CD14-positive monocyte (primary cell): ENCODE results near the gene ILDR1. TPM values are rescaled to one million over a fixed set of nuclear protein-coding genes. Genes with fewer than 3 reads are reported as not detected.

ENCODE experiments used
- DNase-seq, 3 donors: peaks; one replicate each; pipeline ENCODE4 v3.0.0-alpha.2; 2011 to 2022
- H2AFZ ChIP-seq: 2 replicates; pipeline ENCODE4 v1.6.0; 2012; ENCODE audit warnings: mild to moderate bottlenecking, low read depth, low read length, inconsistent platforms; ENCODE audit not compliant: insufficient read depth, poor library complexity, severe bottlenecking
- H3K27ac ChIP-seq, 2 donors: 1 replicate in 1 of 2; 2 replicates in 1 of 2; pipeline ENCODE4 v1.5.1; 2012 to 2013; ENCODE audit warnings: low read length in 2 of 2, control low read depth in 1 of 2, inconsistent platforms in 1 of 2, low read depth in 1 of 2, mild to moderate bottlenecking in 1 of 2
- H3K27me3 ChIP-seq, 2 donors: one replicate each; pipeline versions ENCODE4 v1.6.0 to v1.6.1; 2011 to 2013; ENCODE audit warnings: low read length in 2 of 2; ENCODE audit not compliant: control insufficient read depth in 2 of 2, insufficient read depth in 2 of 2
- H3K36me3 ChIP-seq, 2 donors: replicated peaks in 1 of 2; 1 replicate in 1 of 2; 2 replicates in 1 of 2; pipeline versions ENCODE4 v1.5.1 to v1.6.1; 2012 to 2013; ENCODE audit warnings: low read length in 2 of 2, control low read depth in 1 of 2, inconsistent platforms in 1 of 2, mild to moderate bottlenecking in 1 of 2; ENCODE audit not compliant: insufficient read depth in 2 of 2, control insufficient read depth in 1 of 2
- H3K4me1 ChIP-seq, 2 donors: 1 replicate in 1 of 2; 2 replicates in 1 of 2; pipeline versions ENCODE4 v1.5.1 to v1.6.1; 2012 to 2013; ENCODE audit warnings: low read length in 2 of 2, control low read depth in 1 of 2, inconsistent platforms in 1 of 2, mild to moderate bottlenecking in 1 of 2, moderate library complexity in 1 of 2; ENCODE audit not compliant: insufficient read depth in 2 of 2, control insufficient read depth in 1 of 2
- H3K4me2 ChIP-seq: replicated peaks from 2 replicates; pipeline ENCODE3; 2012; ENCODE audit warnings: low read length, moderate library complexity, mild to moderate bottlenecking; ENCODE audit not compliant: poor library complexity, severe bottlenecking; ENCODE audit errors: extremely low read depth
- H3K4me3 ChIP-seq, 3 experiments: fragments of 200-600 bp in 1 of 3; sonication (generic) in 1 of 3; replicated peaks in 1 of 3; 1 replicate in 2 of 3; 2 replicates in 1 of 3; pipeline ENCODE4 v1.5.1; 2011 to 2013; ENCODE audit warnings: low read length in 3 of 3, mild to moderate bottlenecking in 3 of 3, control low read depth in 2 of 3, low read depth in 2 of 3, inconsistent platforms in 1 of 3, moderate library complexity in 1 of 3
- H3K79me2 ChIP-seq: 2 replicates; pipeline ENCODE4 v1.6.0; 2012; ENCODE audit warnings: mild to moderate bottlenecking, control low read depth, inconsistent platforms, low read length, moderate library complexity; ENCODE audit not compliant: insufficient read depth
- H3K9ac ChIP-seq: 2 replicates; pipeline ENCODE4 v1.6.0; 2017; ENCODE audit warnings: low read length, mild to moderate bottlenecking; ENCODE audit not compliant: insufficient read depth, poor library complexity, severe bottlenecking
- H3K9me3 ChIP-seq, 2 donors: replicated peaks in 1 of 2; 1 replicate in 1 of 2; 2 replicates in 1 of 2; pipeline versions ENCODE4 v1.5.1 to v1.6.1; 2012 to 2013; ENCODE audit warnings: low read length in 2 of 2, control low read depth in 1 of 2; ENCODE audit not compliant: control insufficient read depth in 1 of 2, insufficient read depth in 1 of 2
- H4K20me1 ChIP-seq: 2 replicates; pipeline ENCODE4 v1.6.0; 2012; ENCODE audit warnings: mild to moderate bottlenecking, low read length, control low read depth, moderate library complexity; ENCODE audit not compliant: insufficient read depth
- H3K27ac Mint-ChIP-seq, 7 donors: one replicate each; pipeline ENCODE4 v1.8.0; 2020; ENCODE audit warnings: mild to moderate bottlenecking in 7 of 7, mixed read lengths in 7 of 7, moderate library complexity in 6 of 7, inconsistent platforms in 2 of 7
- H3K27me3 Mint-ChIP-seq, 3 donors: one replicate each; pipeline ENCODE4 v1.8.0; 2021 to 2022; ENCODE audit warnings: low read depth in 3 of 3, mild to moderate bottlenecking in 3 of 3, mixed read lengths in 3 of 3, moderate library complexity in 3 of 3, inconsistent platforms in 1 of 3
- H3K36me3 Mint-ChIP-seq, 2 donors: one replicate each; pipeline ENCODE4 v1.8.0; 2020; ENCODE audit warnings: mixed read lengths in 2 of 2, inconsistent platforms in 1 of 2, mild to moderate bottlenecking in 1 of 2
- H3K4me1 Mint-ChIP-seq: one replicate; pipeline ENCODE4 v1.8.0; 2020; ENCODE audit warnings: mild to moderate bottlenecking, mixed read lengths
- H3K4me3 Mint-ChIP-seq, 2 donors: one replicate each; pipeline ENCODE4 v1.8.0; 2020; ENCODE audit warnings: mild to moderate bottlenecking in 2 of 2, mixed read lengths in 2 of 2, moderate library complexity in 1 of 2
- H3K9me3 Mint-ChIP-seq, 7 donors: one replicate each; pipeline ENCODE4 v1.8.0; 2020 to 2022; ENCODE audit warnings: mixed read lengths in 7 of 7, mild to moderate bottlenecking in 6 of 7, moderate library complexity in 6 of 7, inconsistent platforms in 2 of 7
- WGBS: methylation state at CpG from one replicate; pipeline ENCODE4 v1.1.5; 2013; ENCODE audit warnings: missing lambda C conversion rate; ENCODE audit not compliant: insufficient coverage; 5-methylcytosine and 5-hydroxymethylcytosine counted together
- intact Hi-C, 2 donors: fragments of 100-400 bp; cut with micrococcal nuclease; formaldehyde crosslinking; loops; one replicate each; pipeline versions ENCODE4 v1.15.0 to v1.15.1; 2023
- polyA plus RNA-seq, 3 donors: library from polyadenylated mRNA; depleted of rRNA in 1 of 3; unstranded in 2 of 3; stranded (reverse) in 1 of 3; fragments of 300-500 nt in 2 of 3; fragments of >200 nt in 1 of 3; fragmentation: Illumina TruSeq in 2 of 3; gene quantifications; 1 replicate in 2 of 3; 2 replicates in 1 of 3; pipeline ENCODE4 v1.2.3, GENCODE V29; 2012 to 2021
- TF ChIP-seq, protein P1 (sequence below): fragments of 200-600 bp; IDR thresholded peaks from one replicate; pipeline ENCODE4 v1.8.0; 2022; ENCODE audit warnings: antibody characterized with exemption, mild to moderate bottlenecking

ILDR1 gene
- polyA plus RNA-seq, 3 donors: 0.12 to 0.28 (median 0.20) TPM

DNA sequence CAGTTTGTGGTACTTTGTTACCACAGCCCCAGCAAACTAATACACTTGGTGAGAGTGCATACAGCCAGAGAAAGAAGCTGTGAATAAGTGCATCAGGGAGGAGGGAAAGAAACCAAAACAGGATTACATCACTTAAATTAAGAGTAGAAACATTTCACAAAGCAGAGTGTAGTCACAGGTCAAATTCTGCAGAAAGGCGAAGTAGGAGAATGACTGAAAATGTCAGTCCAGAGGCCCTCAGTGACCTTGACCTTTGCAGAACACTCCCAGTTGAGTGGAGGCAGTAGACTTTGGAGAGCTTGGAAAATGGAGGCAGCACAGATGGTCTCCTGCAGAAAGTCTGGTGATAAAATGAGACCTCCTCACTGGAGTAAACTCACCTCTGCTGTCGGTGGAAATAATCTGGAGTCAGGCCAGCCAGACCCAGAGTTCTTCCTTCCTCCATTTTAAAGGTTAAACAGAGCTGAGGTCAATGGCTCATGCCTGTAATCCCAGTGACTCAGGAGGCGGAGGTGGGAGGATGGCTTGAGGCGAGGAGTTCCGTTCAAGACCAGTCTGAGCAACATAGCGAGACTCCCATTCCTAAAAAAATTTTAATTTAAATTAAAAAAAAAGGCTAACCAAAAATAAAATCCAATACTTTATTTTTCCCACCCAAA lies 38.1 kb upstream of the ILDR1 start:
- intact Hi-C loops: no loop called here

DNA sequence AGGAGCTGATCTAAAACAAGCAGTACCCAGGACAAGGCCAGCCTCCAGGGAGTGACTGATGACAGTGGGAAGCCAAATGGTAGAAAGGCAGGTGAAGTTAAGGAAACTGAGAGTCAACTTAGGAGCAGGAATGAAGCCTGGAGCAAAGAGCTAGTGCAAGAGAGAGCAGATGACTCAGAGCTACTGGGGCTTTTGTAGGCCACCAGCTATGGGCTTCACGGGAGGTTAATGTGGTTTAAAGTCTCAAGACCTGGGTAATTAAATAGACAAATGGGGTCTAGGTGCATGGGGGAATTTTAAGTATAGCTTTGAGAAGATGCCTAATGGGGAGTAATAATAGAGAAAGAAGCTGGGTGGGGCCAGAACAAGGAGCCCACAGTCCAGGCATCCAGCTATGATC lies 36.2 kb upstream of the ILDR1 start:
- TF ChIP-seq, protein P1, sequence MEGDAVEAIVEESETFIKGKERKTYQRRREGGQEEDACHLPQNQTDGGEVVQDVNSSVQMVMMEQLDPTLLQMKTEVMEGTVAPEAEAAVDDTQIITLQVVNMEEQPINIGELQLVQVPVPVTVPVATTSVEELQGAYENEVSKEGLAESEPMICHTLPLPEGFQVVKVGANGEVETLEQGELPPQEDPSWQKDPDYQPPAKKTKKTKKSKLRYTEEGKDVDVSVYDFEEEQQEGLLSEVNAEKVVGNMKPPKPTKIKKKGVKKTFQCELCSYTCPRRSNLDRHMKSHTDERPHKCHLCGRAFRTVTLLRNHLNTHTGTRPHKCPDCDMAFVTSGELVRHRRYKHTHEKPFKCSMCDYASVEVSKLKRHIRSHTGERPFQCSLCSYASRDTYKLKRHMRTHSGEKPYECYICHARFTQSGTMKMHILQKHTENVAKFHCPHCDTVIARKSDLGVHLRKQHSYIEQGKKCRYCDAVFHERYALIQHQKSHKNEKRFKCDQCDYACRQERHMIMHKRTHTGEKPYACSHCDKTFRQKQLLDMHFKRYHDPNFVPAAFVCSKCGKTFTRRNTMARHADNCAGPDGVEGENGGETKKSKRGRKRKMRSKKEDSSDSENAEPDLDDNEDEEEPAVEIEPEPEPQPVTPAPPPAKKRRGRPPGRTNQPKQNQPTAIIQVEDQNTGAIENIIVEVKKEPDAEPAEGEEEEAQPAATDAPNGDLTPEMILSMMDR: no peak
- 86% methylated on average over 1 of the region's 1 CpG for WGBS
- Histone ChIP-seq H3K36me3 (no peaks in the 10 kb centered on the region), H3K27me3 (no peaks in the 10 kb centered on the region), H3K4me1 (peaks cover 48 to 76% of the 10 kb centered on the region in 2 donors), H3K4me3 (peak overlapping the region in 2 of 3 experiments; percentile 89 to 98), H3K9me3 (no peaks in the 10 kb centered on the region), H3K9ac (no peak overlapping the region), H3K4me2 (peak overlapping the region; percentile 92), H3K27ac (peak overlapping the region in 1 of 2 donors; percentile 54), H2AFZ (no peak overlapping the region), H3K79me2 (peaks cover 80% of the 10 kb centered on the region), H4K20me1 (peaks cover 6% of the 10 kb centered on the region)
- intact Hi-C loops: loop anchor here (5.0 to 10.0 kb wide), 4 partner anchors 34 to 174 kb away; no protein-coding TSS in a partner anchor
- peaks cover 29 to 37% of the 10 kb centered on the region in 2 donors for H3K36me3 Mint-ChIP-seq
- peak overlapping the region; percentile 86 to 97 for H3K4me3 Mint-ChIP-seq
- H3K9me3 Mint-ChIP-seq: peaks cover 0 to 6% (median 0%) of the 10 kb centered on the region in 7 donors
- H3K4me1 Mint-ChIP-seq: peaks cover 54% of the 10 kb centered on the region
- H3K27ac Mint-ChIP-seq: peak overlapping the region in 6 of 7 donors; percentile 24 to 86 (median 50)
- DNase-seq: peak in 2 of 3 donors; percentile 50 to 55
- peaks cover 0 to 4% (median 2%) of the 10 kb centered on the region in 3 donors for H3K27me3 Mint-ChIP-seq

More for the DNA sequence above, 38.1 kb upstream of the ILDR1 start:
- Mint-ChIP-seq H3K36me3 (peaks cover 42 to 50% of the 10 kb centered on the region in 2 donors), H3K4me3 (no peak overlapping the region), H3K9me3 (peaks cover 0 to 6% (median 0%) of the 10 kb centered on the region in 7 donors), H3K4me1 (peaks cover 61% of the 10 kb centered on the region), H3K27me3 (peaks cover 0 to 4% (median 0%) of the 10 kb centered on the region in 3 donors), H3K27ac (peak overlapping the region; percentile 86 to 97 (median 92))
- Histone ChIP-seq H3K4me1 (peaks cover 62 to 82% of the 10 kb centered on the region in 2 donors), H3K4me2 (peak overlapping the region; percentile 92), H4K20me1 (peaks cover 6% of the 10 kb centered on the region), H2AFZ (no peak overlapping the region), H3K9me3 (no peaks in the 10 kb centered on the region), H3K27me3 (no peaks in the 10 kb centered on the region), H3K36me3 (no peaks in the 10 kb centered on the region), H3K27ac (peak overlapping the region; percentile 68 to 83), H3K79me2 (peaks cover 98% of the 10 kb centered on the region), H3K4me3 (peak overlapping the region in 1 of 3 experiments; percentile 89), H3K9ac (no peak overlapping the region)
- peak; percentile 45 to 74 (median 60) for DNase-seq
- TF ChIP-seq, protein P1: no peak
- no CpG with 5 or more reads among the region's 6 CpGs for WGBS
